ENCODE measurements around the gene POU2F3. TPM values are rescaled to one million over a fixed set of nuclear protein-coding genes. Genes with fewer than 3 reads are reported as not detected.
A peak's percentile ranks its signal among the peaks of the same experiment; 100 is the strongest.

The POU2F3 gene
- total RNA-seq, 2 donors from 2014 or later, result 0.26 TPM; not detected in 1

DNA sequence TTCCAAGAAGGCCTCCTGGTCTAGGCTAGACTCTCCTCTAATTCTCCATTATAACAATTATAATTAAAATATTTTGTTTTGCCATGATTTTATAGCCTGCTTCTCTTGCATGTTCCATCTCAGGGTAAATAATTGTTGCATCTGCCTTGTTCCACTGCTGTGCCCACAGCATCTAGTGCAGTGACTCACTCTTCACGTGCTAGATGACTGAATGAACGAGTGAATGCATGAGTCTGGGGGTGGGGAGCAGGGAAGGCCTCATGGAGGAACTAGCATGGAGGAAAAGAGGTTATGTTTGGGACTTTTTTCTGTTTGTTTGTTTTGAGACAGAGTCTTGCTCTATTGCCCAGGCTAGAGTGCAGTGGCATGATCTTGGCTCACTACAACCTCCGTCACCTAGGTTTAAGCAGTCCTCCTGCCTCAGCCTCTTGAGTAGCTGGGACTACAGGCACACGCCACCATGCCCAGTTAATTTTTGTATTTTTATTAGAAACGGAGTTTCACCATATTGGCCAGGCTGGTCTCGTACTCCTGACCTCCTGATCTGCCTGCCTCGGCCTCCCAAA is 34.3 kb upstream of the POU2F3 start:
- DNase-seq, result no peak
- Histone ChIP-seq H3K27ac (no peak overlapping the region), H3K4me1 (peaks cover 52% of the 10 kb centered on the region), H3K27me3 (no peaks in the 10 kb centered on the region), H3K4me3 (no peak overlapping the region), H3K36me3 (replicated peaks in 1 of 2; ENCODE audit: insufficient read depth in 1 of 2, low read depth in 2 of 2) (no peaks in the 10 kb centered on the region), H3K9me3 (no peaks in the 10 kb centered on the region)
- intact Hi-C loops (cut with DNase I), result no loop called here
- WGBS, 2 donors, result 89% methylated on average over 7 of the region's 7 CpGs
- TF ChIP-seq POLR2A (IDR thresholded peaks at IDR 0.05), result no peak
- TF ChIP-seq, protein P1, sequence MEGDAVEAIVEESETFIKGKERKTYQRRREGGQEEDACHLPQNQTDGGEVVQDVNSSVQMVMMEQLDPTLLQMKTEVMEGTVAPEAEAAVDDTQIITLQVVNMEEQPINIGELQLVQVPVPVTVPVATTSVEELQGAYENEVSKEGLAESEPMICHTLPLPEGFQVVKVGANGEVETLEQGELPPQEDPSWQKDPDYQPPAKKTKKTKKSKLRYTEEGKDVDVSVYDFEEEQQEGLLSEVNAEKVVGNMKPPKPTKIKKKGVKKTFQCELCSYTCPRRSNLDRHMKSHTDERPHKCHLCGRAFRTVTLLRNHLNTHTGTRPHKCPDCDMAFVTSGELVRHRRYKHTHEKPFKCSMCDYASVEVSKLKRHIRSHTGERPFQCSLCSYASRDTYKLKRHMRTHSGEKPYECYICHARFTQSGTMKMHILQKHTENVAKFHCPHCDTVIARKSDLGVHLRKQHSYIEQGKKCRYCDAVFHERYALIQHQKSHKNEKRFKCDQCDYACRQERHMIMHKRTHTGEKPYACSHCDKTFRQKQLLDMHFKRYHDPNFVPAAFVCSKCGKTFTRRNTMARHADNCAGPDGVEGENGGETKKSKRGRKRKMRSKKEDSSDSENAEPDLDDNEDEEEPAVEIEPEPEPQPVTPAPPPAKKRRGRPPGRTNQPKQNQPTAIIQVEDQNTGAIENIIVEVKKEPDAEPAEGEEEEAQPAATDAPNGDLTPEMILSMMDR (IDR thresholded peaks at IDR 0.05), result no peak
- no peak for ATAC-seq

DNA sequence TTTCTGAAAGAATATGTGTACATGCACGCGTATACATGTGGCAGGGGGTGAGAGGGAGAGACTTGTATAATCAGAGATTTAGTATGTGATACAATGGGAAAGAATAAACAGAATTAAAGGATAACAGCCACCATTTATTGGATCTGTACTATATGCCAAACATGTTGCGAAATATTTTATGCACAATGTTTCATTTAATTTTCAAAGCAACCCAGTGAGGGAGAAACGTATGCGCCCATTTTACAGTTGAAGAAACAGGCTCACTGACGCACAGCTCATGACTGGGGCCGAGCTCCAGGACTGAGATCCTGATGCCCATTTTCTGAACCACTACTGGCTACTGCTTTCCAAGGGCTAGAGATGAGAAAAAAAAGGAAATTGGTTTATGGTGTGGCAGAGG is 32.4 kb upstream of the POU2F3 start:
- H3K4me3 ChIP-seq, result no peak overlapping the region
- TF ChIP-seq, protein P1 (IDR thresholded peaks at IDR 0.05), result no peak
- no peak for TF ChIP-seq POLR2A (IDR thresholded peaks at IDR 0.05)
- WGBS, 2 donors, result 50 to 62% methylated on average over 7 of the region's 7 CpGs
- no peaks in the 10 kb centered on the region for H3K27me3 ChIP-seq
- H3K4me1 ChIP-seq, result peaks cover 57% of the 10 kb centered on the region
- intact Hi-C loops (cut with DNase I), result no loop called here
- no peaks in the 10 kb centered on the region for H3K9me3 ChIP-seq
- no peaks in the 10 kb centered on the region for H3K36me3 ChIP-seq (replicated peaks in 1 of 2; ENCODE audit: insufficient read depth in 1 of 2, low read depth in 2 of 2)
- ATAC-seq (no peak), DNase-seq (no peak)
- H3K27ac ChIP-seq, result peak overlapping the region; percentile 54 to 92 (median 74)

DNA sequence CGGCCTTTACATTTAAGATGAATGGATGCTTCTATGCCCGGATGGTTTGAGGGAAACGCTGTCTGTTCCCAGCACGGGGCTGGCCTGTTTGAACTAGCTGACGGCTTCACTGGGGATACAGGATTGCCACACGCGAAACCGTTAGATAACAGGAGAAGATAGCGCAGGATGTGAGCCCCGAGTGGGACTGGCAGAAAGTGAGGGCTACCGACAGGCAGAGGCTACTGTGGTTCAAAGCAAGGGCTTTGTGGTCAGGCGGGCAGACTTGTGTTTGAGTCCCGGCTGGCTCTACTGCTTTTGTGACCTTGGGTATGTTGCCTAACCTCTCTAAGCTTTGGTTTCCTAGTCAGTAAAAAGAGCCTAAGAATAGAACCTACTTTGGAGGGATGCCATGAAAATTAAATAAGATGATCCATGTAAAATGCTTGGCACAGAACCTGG is 31.9 kb upstream of the POU2F3 start:
- Histone ChIP-seq H3K4me3 (no peak overlapping the region), H3K9me3 (no peaks in the 10 kb centered on the region), H3K27me3 (no peaks in the 10 kb centered on the region), H3K36me3 (replicated peaks in 1 of 2; ENCODE audit: insufficient read depth in 1 of 2, low read depth in 2 of 2) (no peaks in the 10 kb centered on the region), H3K4me1 (peaks cover 61% of the 10 kb centered on the region), H3K27ac (peak overlapping the region; percentile 54 to 92 (median 74))
- intact Hi-C loops (cut with DNase I), result no loop called here
- TF ChIP-seq POLR2A (IDR thresholded peaks at IDR 0.05), result no peak
- TF ChIP-seq, protein P1 (IDR thresholded peaks at IDR 0.05), result no peak
- ATAC-seq (peak; percentile 40), DNase-seq (peak; percentile 52 to 74 (median 72))
- 10 to 15% methylated on average over 11 to 13 of the region's 13 CpGs for WGBS, 2 donors

DNA sequence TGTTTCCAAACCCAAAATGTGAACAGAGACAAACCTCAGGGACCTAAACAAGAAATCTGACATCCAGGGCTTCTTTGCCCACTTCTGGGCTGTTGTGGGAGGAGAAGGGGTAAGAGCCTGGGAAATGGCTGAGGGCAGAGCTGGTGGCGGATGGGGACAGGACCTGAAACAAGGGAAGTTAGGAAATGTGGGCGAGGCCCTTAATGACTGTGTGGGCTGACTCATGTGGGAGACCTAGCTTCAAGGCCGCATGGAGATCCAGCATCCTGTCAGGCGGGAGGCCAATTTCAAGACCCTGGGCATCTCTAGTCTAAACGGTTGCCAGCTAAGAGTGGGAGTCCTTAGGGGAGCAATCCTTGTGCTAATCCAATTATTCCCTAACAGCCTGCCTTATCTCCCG is 31.2 kb upstream of the POU2F3 start:
- ATAC-seq (peak; percentile 17), DNase-seq (peak in 3 of 4 donors; percentile 49 to 74 (median 71))
- peak overlapping the region; percentile 54 to 92 (median 74) for H3K27ac ChIP-seq
- TF ChIP-seq, protein P1 (IDR thresholded peaks at IDR 0.05), result no peak
- TF ChIP-seq POLR2A (IDR thresholded peaks at IDR 0.05), result no peak
- H3K27me3 ChIP-seq, result no peaks in the 10 kb centered on the region
- no peak overlapping the region for H3K4me3 ChIP-seq
- intact Hi-C loops (cut with DNase I), result no loop called here
- H3K4me1 ChIP-seq, result peaks cover 69% of the 10 kb centered on the region
- 37 to 53% methylated on average over 6 of the region's 6 CpGs for WGBS, 2 donors
- no peaks in the 10 kb centered on the region for H3K9me3 ChIP-seq
- no peaks in the 10 kb centered on the region for H3K36me3 ChIP-seq (replicated peaks in 1 of 2; ENCODE audit: insufficient read depth in 1 of 2, low read depth in 2 of 2)

Data from body of pancreas (tissue), 4 donors.